ENCODE measurements around the gene SPATA31A7.
"Not testable (repeated sequence)": the region's sequence is repeated elsewhere in the genome, so short reads cannot be mapped to it uniquely, and the experiment has no call there.

Gene SPATA31A7

DNA sequence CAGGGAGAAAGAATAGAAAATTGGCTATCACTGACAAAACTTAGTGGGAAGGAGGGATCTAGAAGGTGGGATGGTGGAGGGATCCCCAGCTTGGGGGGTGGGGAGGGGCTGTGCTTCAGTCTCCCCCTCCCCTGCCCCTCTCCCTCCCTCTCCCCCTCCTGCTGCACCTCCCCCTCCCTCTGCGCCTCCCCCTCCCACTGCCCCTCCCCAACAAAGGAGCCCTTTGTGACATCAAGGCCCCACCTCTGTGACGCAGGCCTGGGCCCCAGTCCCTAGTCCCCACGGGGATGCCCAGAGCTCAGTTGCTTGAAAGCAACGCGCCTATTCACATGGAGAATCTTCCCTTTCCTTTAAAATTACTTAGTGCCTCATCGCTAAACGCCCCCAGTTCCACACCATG is at the start of gene SPATA31A7:
Gene SPATA31A7 (plus strand): TSS at position 301 of the 400 bp plus-strand sequence. CDS start 29 bp downstream, at position 330.
- not testable (repeated sequence) for DNase-seq

DNA sequence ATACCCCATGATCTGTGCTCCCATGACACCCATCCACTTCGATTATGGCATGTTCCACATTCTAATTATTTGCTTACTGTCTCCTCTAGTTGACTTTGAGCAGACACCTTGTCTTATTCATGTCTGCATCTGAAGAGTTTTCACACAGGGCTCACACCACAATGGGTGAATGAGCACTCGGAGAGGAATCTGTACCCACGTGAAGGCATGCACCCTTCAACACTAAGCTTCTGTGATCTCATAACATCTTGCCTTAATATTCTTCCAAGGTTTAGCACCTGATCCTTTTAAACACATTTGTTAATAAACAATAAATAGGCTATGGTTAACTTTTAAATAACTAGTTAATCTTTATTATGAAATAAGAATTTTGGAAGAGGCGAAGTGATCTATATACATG is 36.6 kb downstream of the SPATA31A7 start:
- DNase-seq, result not testable (repeated sequence)

All from CD4-positive, alpha-beta T cell treated with Interferon alpha-2 for 1 hour (primary cell).